Lower leg skin (tissue), 4 donors: ENCODE measurements around the gene PRDM16. TPM values are rescaled to one million over a fixed set of nuclear protein-coding genes. Genes with fewer than 3 reads are reported as not detected.

Experiments
- DNase-seq, 2 donors: peaks; one replicate each; pipeline ENCODE4 v3.0.0-alpha.2; 2019; ENCODE audit warnings: low spot score in 2 of 2
- H3K4me3 ChIP-seq: fragments of 200-600 bp; sonication (generic); 2 replicates; pipeline ENCODE4 v1.5.1; 2017; ENCODE audit warnings: mild to moderate bottlenecking, low read depth; ENCODE audit not compliant: poor library complexity, severe bottlenecking
- CTCF ChIP-seq, 3 donors: fragments of 450-650 bp; IDR thresholded peaks; one replicate each; pipeline ENCODE4 v1.5.1; 2016; ENCODE audit warnings: antibody characterized with exemption in 3 of 3, mild to moderate bottlenecking in 3 of 3, moderate library complexity in 2 of 3
- POLR2A ChIP-seq, 2 donors: fragments of 450-650 bp; IDR thresholded peaks; one replicate each; pipeline ENCODE4 v1.6.1; 2016 to 2017; ENCODE audit warnings: antibody characterized with exemption in 2 of 2, mild to moderate bottlenecking in 1 of 2, moderate library complexity in 1 of 2
- WGBS, 2 donors: methylation state at CpG; one replicate each; pipeline ENCODE4 v1.1.5; 2018; 5-methylcytosine and 5-hydroxymethylcytosine counted together
- intact Hi-C: fragments of 100-400 bp; cut with DNase I; formaldehyde crosslinking; loops from one replicate; pipeline ENCODE4 v1.15.0; 2023; ENCODE audit warnings: low total_unique reads
- total RNA-seq, 4 donors: library from RNA; depleted of rRNA; stranded (reverse); fragments of >200 nt; gene quantifications; one replicate each; pipeline ENCODE4 v1.1.0, GENCODE V29; 2016

The PRDM16 gene
- total RNA-seq, 4 donors from 2014 or later = 0.08 to 0.91 (median 0.56) TPM; not detected in 1

DNA sequence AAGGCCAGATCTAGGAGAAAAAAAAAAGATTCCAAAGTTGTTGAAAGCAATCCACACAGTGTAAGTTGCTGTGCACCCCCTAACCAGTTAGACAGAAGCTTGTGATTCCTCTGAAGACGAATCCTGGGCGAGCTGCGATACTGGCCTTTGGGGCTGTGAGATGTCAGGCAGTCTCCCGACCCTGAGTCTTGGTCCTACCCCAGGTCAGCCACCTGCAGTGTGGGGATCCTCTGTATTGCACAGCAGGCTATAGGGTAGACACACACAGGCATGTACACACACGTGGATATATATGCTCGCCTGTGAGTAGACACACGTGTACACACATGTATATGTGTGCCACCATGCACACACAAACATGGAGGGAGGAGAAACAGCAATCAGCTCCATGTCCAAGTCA is 34.8 kb upstream of the PRDM16 start:
- no peak for TF ChIP-seq POLR2A (IDR thresholded peaks at IDR 0.05)
- no peak for TF ChIP-seq CTCF (IDR thresholded peaks at IDR 0.05)
- intact Hi-C loops = no loop called here
- WGBS, 2 donors = 69 to 82% methylated on average over 7 of the region's 7 CpGs
- no peak overlapping the region for H3K4me3 ChIP-seq
- peak in 1 of 2 donors; percentile 76 for DNase-seq

- 77 to 83% methylated on average over 14 of the region's 14 CpGs for WGBS, 2 donors
- DNase-seq = peak in 1 of 2 donors; percentile 69
- TF ChIP-seq CTCF (IDR thresholded peaks at IDR 0.05) (no peak), POLR2A (IDR thresholded peaks at IDR 0.05) (no peak)
- intact Hi-C loops = no loop called here
- no peak overlapping the region for H3K4me3 ChIP-seq
Observed at GRCh38 chr1:3034728-3035562, 34.1 kb upstream of the PRDM16 start.

- intact Hi-C loops = no loop called here
- no peak overlapping the region for H3K4me3 ChIP-seq
- TF ChIP-seq POLR2A (IDR thresholded peaks at IDR 0.05) (no peak), CTCF (IDR thresholded peaks at IDR 0.05) (no peak)
- peak in 1 of 2 donors; percentile 77 for DNase-seq
- WGBS, 2 donors = 70 to 71% methylated on average over 16 to 18 of the region's 19 CpGs
Observed at GRCh38 chr1:3035563-3036446, 33.2 kb upstream of the PRDM16 start.

GRCh38 chr1:3036447-3037280 is 32.3 kb upstream of the PRDM16 start:
- 56 to 75% methylated on average over 18 to 22 of the region's 22 CpGs for WGBS, 2 donors
- peak in 1 of 2 donors; percentile 79 for DNase-seq
- H3K4me3 ChIP-seq = no peak overlapping the region
- intact Hi-C loops = no loop called here
- TF ChIP-seq POLR2A (IDR thresholded peaks at IDR 0.05) = no peak
- no peak for TF ChIP-seq CTCF (IDR thresholded peaks at IDR 0.05)

DNA sequence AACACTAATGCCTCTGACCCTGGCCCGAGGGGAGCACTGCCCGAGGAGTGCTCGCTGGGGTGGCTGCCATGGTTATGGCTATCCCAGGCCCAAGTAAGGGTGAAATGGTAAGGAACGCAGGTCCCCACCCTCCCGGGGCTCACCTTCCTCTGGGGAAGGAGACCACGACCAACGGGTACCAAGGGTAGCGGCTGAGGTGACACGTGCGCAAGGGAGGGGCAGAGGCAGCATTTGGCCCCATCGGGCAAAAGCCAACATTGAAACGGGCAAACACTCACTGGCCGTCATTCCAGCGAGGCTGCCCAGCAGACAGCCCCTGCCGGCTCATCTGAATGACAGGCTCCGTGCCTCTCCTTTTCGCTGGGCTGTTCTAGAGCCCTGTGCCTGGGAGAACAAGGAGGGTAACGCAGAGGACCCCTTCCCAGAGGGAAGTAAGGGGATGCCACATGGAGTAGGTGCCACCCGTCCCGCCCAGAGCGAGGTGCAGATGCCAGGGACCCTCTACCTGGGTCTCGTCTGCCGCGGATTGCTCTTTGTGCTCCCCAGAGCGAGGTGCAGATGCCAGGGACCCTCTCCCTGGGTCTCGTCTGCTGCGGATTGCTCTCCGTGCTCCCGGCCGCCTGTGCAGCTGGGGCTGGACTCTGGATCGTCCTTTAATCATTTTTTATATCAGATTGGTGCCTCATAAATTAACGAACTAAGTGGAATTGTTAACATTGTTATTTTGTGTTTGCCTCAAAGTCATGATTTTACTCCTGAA is 31.5 kb upstream of the PRDM16 start:
- DNase-seq = peak in 1 of 2 donors; percentile 58
- WGBS, 2 donors = 80 to 81% methylated on average over 31 to 32 of the region's 32 CpGs
- intact Hi-C loops = no loop called here
- no peak overlapping the region for H3K4me3 ChIP-seq
- TF ChIP-seq POLR2A (IDR thresholded peaks at IDR 0.05) = no peak
- TF ChIP-seq CTCF (IDR thresholded peaks at IDR 0.05) = no peak
